Epithelial cell of esophagus (primary cell): ENCODE results near the gene SYT12.

Experiments
- DNase-seq: peaks from one replicate; pipeline ENCODE4 v3.0.0; 2010; ENCODE audit warnings: low read depth
- H3K4me3 ChIP-seq: 2 replicates; pipeline ENCODE4 v1.5.1; 2011; ENCODE audit warnings: mild to moderate bottlenecking, low read length, control low read depth
- TF ChIP-seq, protein P1 (sequence below): IDR thresholded peaks from 2 replicates; pipeline ENCODE4 v1.5.1; 2011; ENCODE audit warnings: low read depth, mild to moderate bottlenecking, low read length, control low read depth, inconsistent platforms; ENCODE audit not compliant: insufficient read depth; ENCODE audit errors: missing control alignments

SYT12 gene

DNA sequence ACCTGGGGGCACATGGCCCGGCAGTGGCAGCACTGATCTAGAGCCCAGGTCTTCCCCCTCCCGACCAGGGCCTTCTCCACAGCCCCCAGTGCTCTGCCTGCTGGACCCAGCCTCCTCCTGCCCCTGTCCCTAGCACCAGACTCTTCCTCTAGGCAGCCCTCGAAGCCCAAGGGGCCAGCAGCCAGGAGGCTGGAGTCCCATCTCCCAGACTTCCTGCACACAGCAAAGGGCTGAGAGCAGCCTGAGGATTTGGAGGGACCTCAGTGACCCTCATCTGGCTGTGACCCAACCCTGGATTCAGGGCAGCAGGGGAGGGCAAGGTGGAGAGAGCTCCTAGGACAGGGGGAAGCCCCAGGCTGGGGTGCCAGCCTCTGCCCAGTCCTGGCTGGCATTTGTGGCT lies 36.7 kb downstream of the SYT12 start:
- DNase-seq: no peak
- TF ChIP-seq, protein P1, sequence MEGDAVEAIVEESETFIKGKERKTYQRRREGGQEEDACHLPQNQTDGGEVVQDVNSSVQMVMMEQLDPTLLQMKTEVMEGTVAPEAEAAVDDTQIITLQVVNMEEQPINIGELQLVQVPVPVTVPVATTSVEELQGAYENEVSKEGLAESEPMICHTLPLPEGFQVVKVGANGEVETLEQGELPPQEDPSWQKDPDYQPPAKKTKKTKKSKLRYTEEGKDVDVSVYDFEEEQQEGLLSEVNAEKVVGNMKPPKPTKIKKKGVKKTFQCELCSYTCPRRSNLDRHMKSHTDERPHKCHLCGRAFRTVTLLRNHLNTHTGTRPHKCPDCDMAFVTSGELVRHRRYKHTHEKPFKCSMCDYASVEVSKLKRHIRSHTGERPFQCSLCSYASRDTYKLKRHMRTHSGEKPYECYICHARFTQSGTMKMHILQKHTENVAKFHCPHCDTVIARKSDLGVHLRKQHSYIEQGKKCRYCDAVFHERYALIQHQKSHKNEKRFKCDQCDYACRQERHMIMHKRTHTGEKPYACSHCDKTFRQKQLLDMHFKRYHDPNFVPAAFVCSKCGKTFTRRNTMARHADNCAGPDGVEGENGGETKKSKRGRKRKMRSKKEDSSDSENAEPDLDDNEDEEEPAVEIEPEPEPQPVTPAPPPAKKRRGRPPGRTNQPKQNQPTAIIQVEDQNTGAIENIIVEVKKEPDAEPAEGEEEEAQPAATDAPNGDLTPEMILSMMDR: no peak
- H3K4me3 ChIP-seq: peak overlapping the region; percentile 11

- H3K4me3 ChIP-seq: no peak overlapping the region
- peak; percentile 65 for DNase-seq
- TF ChIP-seq, protein P1: no peak
Measured at GRCh38 chr11:67060111-67060522, 37.2 kb downstream of the SYT12 start.

- TF ChIP-seq, protein P1: no peak
Measured at GRCh38 chr11:67062526-67063373, 39.8 kb downstream of the SYT12 start.

GRCh38 chr11:67066333-67066709 lies 43.4 kb downstream of the SYT12 start:
- DNase-seq: no peak
- TF ChIP-seq, protein P1: no peak

More at GRCh38 chr11:67062526-67063373, 39.8 kb downstream of the SYT12 start:
- peak; percentile 95 for DNase-seq
- H3K4me3 ChIP-seq: no peak overlapping the region

GRCh38 chr11:67071420-67072284 lies 48.7 kb downstream of the SYT12 start:
- DNase-seq: peak; percentile 73
- TF ChIP-seq, protein P1: peak; percentile 72
- H3K4me3 ChIP-seq: no peak overlapping the region

More at GRCh38 chr11:67066333-67066709, 43.4 kb downstream of the SYT12 start:
- no peak overlapping the region for H3K4me3 ChIP-seq

GRCh38 chr11:67072295-67072694 lies 49.4 kb downstream of the SYT12 start:
- no peak overlapping the region for H3K4me3 ChIP-seq
- TF ChIP-seq, protein P1: no peak
- no peak for DNase-seq
